ENCODE measurements around the gene FANCI.

DNA sequence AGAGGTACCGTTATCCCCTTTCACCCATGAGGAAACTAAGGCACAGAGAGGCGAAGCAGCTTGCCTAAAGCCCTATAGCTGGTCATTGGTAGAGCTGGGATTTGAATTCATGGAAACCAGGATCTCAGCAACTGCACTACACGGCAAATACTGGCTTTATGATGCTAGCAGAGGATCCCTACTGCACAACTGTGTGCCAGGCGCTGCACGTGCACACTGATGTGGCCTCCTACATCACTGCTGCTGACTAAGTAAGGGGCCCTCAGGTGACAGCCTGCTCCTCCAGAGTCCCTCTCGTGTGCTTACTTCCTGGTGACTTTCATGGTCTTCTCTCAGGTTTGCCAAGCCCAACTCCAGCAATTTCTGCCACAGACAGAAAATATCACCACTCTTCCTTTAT is 94.3 kb downstream of the FANCI start:
- no peak for TF ChIP-seq EZH2 (IDR thresholded peaks at IDR 0.05; ENCODE audit: borderline replicate concordance, low read depth, low read length, poor library complexity, severe bottlenecking)
- TF ChIP-seq, protein P1, sequence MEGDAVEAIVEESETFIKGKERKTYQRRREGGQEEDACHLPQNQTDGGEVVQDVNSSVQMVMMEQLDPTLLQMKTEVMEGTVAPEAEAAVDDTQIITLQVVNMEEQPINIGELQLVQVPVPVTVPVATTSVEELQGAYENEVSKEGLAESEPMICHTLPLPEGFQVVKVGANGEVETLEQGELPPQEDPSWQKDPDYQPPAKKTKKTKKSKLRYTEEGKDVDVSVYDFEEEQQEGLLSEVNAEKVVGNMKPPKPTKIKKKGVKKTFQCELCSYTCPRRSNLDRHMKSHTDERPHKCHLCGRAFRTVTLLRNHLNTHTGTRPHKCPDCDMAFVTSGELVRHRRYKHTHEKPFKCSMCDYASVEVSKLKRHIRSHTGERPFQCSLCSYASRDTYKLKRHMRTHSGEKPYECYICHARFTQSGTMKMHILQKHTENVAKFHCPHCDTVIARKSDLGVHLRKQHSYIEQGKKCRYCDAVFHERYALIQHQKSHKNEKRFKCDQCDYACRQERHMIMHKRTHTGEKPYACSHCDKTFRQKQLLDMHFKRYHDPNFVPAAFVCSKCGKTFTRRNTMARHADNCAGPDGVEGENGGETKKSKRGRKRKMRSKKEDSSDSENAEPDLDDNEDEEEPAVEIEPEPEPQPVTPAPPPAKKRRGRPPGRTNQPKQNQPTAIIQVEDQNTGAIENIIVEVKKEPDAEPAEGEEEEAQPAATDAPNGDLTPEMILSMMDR (conservative IDR thresholded peaks at IDR 0.05; ENCODE audit: low read depth, low read length) = no peak
